Breast epithelium (tissue), 4 donors: ENCODE data around the gene ATP1B1. TPM values are rescaled to one million over a fixed set of nuclear protein-coding genes. Genes with fewer than 3 reads are reported as not detected.
"Not testable (repeated sequence)": the region's sequence is repeated elsewhere in the genome, so short reads cannot be mapped to it uniquely, and the experiment has no call there.

ENCODE experiments used
- DNase-seq, 2 donors: peaks; one replicate each; pipeline ENCODE4 v3.0.0-alpha.2; 2019; ENCODE audit warnings: low spot score in 2 of 2
- H3K27ac ChIP-seq, 2 donors: fragments of 200-600 bp; sonication (generic) in 1 of 2; one replicate each; pipeline ENCODE4 v1.5.1; 2016 to 2019; ENCODE audit warnings: mild to moderate bottlenecking in 1 of 2
- H3K27me3 ChIP-seq, 2 donors: fragments of 200-600 bp; sonication (generic) in 1 of 2; one replicate each; pipeline versions ENCODE4 v1.5.1 to v1.6.0; 2017 to 2019; ENCODE audit warnings: control low read depth in 1 of 2, mild to moderate bottlenecking in 1 of 2
- H3K36me3 ChIP-seq: fragments of 200-600 bp; one replicate; pipeline ENCODE4 v1.5.1; 2019
- H3K4me1 ChIP-seq, 2 donors: fragments of 200-600 bp; sonication (generic); one replicate each; pipeline ENCODE4 v1.5.1; 2016 to 2019; ENCODE audit warnings: control low read depth in 1 of 2
- H3K4me3 ChIP-seq, 3 donors: fragments of 200-600 bp; sonication (generic); 1 replicate in 2 of 3; 2 replicates in 1 of 3; pipeline ENCODE4 v1.5.1; 2016 to 2019; ENCODE audit warnings: mild to moderate bottlenecking in 3 of 3, moderate library complexity in 2 of 3
- H3K9me3 ChIP-seq, 2 donors: fragments of 200-600 bp; sonication (generic) in 1 of 2; one replicate each; pipeline ENCODE4 v1.5.1; 2016 to 2019; ENCODE audit warnings: control low read depth in 1 of 2
- POLR2A ChIP-seq: fragments of 450-650 bp; IDR thresholded peaks from one replicate; pipeline ENCODE4 v1.6.1; 2016; ENCODE audit warnings: antibody characterized with exemption, mild to moderate bottlenecking, moderate library complexity
- POLR2AphosphoS5 ChIP-seq, 3 donors: sonication (generic); formaldehyde crosslinking; IDR thresholded peaks; one replicate each; pipeline ENCODE4 v1.6.1; 2017; ENCODE audit warnings: antibody characterized with exemption in 3 of 3
- intact Hi-C: fragments of 100-400 bp; cut with DNase I; formaldehyde crosslinking; loops from one replicate; pipeline ENCODE4 v1.15.1; 2023; ENCODE audit warnings: low total_unique reads
- total RNA-seq, 3 donors: library from RNA; depleted of rRNA; stranded (reverse); fragments of >200 nt; gene quantifications; one replicate each; pipeline ENCODE4 v1.1.0, GENCODE V29; 2016
- TF ChIP-seq, protein P1 (sequence below), 3 donors: fragments of 450-650 bp; IDR thresholded peaks; one replicate each; pipeline ENCODE4 v1.5.1; 2016 to 2017; ENCODE audit warnings: antibody characterized with exemption in 3 of 3, mild to moderate bottlenecking in 3 of 3, moderate library complexity in 3 of 3

ATP1B1 gene
- total RNA-seq, 3 donors from 2014 or later: 21.8 to 173 (median 46.9) TPM

DNA sequence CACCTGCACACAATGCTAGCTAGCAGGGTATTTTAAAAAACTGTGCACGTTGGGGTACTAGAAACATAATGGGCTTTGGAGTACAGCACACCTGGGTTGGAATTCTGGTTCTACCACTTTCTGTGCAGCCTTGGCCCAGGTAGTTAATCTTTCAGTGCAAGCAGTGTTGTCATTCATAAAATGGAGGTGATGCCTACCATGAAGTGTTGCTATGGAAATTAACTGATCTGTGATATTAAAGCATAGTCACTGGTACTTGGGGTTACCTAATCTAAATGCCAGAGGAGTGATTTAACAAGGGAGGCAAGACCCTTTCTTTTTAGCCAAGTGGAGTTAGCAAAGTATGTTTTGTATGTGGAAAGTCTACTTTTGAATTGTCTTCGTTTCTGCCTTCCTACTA lies 18.0 kb downstream of the ATP1B1 start:
- Histone ChIP-seq H3K4me1 (no peaks in the 10 kb centered on the region), H3K27me3 (no peaks in the 10 kb centered on the region), H3K27ac (peak overlapping the region; percentile 30 to 52), H3K36me3 (no peaks in the 10 kb centered on the region), H3K4me3 (no peak overlapping the region), H3K9me3 (no peaks in the 10 kb centered on the region)
- intact Hi-C loops: no loop called here
- TF ChIP-seq, protein P1, sequence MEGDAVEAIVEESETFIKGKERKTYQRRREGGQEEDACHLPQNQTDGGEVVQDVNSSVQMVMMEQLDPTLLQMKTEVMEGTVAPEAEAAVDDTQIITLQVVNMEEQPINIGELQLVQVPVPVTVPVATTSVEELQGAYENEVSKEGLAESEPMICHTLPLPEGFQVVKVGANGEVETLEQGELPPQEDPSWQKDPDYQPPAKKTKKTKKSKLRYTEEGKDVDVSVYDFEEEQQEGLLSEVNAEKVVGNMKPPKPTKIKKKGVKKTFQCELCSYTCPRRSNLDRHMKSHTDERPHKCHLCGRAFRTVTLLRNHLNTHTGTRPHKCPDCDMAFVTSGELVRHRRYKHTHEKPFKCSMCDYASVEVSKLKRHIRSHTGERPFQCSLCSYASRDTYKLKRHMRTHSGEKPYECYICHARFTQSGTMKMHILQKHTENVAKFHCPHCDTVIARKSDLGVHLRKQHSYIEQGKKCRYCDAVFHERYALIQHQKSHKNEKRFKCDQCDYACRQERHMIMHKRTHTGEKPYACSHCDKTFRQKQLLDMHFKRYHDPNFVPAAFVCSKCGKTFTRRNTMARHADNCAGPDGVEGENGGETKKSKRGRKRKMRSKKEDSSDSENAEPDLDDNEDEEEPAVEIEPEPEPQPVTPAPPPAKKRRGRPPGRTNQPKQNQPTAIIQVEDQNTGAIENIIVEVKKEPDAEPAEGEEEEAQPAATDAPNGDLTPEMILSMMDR (IDR thresholded peaks at IDR 0.05): no peak
- TF ChIP-seq POLR2AphosphoS5 (IDR thresholded peaks at IDR 0.05) (no peak), POLR2A (no peak)
- no peak for DNase-seq

DNA sequence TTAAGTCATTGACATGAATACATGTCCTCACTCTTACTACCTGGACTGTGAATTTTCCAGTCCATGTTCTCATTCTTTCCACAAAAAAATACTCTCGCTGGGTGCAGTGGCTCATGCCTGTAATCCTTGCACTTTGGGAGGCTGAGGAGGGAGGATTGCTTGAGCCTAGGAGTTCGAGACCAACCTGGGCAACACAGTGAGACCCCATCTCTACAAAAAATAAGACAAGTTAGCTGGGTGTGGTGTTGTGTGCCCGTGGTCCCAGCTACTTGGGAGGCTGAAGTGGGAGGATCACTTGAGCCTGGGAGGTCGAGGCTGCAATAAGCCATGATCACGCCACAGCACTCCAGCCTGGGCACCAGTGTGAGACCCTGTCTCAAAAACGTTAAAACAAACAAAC lies 19.1 kb downstream of the ATP1B1 start:
- H3K4me1 ChIP-seq, H3K4me3 ChIP-seq, intact Hi-C loops, DNase-seq, H3K9me3 ChIP-seq, H3K27me3 ChIP-seq, H3K27ac ChIP-seq, H3K36me3 ChIP-seq: not testable (repeated sequence)

DNA sequence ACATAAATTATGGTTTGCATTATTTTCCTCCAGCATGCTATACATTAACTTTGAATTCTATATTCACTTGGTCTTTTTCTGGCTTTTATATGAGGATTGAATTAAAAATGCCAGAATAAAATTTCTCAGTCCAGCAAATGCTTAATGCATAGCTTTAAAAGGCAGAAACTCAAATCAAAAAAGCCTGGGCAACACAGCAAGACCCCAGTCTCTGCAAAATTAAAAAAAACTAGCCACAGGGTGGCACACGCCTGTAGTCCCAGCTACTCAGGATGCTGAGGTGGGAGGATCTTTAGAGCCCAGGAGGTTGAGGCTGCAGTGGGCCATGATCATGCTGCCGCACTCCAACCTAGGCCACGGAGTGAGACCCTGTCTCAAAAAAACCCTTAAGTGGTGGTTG lies 19.8 kb downstream of the ATP1B1 start:
- Histone ChIP-seq H3K9me3 (no peaks in the 10 kb centered on the region), H3K4me1 (no peaks in the 10 kb centered on the region), H3K27ac (no peak overlapping the region), H3K36me3 (no peaks in the 10 kb centered on the region), H3K4me3 (no peak overlapping the region), H3K27me3 (no peaks in the 10 kb centered on the region)
- no peak for DNase-seq
- TF ChIP-seq POLR2A (no peak), POLR2AphosphoS5 (IDR thresholded peaks at IDR 0.05) (no peak)
- TF ChIP-seq, protein P1 (IDR thresholded peaks at IDR 0.05): no peak
- intact Hi-C loops: no loop called here

DNA sequence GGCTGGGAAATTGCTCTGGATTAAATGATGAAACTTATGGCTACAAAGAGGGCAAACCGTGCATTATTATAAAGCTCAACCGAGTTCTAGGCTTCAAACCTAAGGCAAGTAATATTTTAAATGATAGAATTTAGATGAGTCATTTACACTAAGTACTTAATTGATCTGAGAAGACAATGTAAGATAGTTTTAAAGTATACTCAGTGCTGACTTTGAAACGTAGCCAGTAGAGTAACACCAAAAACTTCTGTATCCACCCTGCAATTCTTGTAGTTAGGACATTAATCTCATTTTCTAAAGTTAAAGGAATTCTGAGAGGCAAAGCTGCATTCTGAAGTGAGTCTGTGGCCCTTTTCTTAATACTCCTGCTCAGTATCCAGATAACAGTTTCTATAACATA lies 20.8 kb downstream of the ATP1B1 start:
- TF ChIP-seq POLR2AphosphoS5 (IDR thresholded peaks at IDR 0.05) (no peak), POLR2A (no peak)
- TF ChIP-seq, protein P1 (IDR thresholded peaks at IDR 0.05): no peak
- Histone ChIP-seq H3K4me3 (no peak overlapping the region), H3K9me3 (no peaks in the 10 kb centered on the region), H3K4me1 (no peaks in the 10 kb centered on the region), H3K27ac (no peak overlapping the region), H3K36me3 (no peaks in the 10 kb centered on the region), H3K27me3 (no peaks in the 10 kb centered on the region)
- DNase-seq: no peak
- intact Hi-C loops: no loop called here

DNA sequence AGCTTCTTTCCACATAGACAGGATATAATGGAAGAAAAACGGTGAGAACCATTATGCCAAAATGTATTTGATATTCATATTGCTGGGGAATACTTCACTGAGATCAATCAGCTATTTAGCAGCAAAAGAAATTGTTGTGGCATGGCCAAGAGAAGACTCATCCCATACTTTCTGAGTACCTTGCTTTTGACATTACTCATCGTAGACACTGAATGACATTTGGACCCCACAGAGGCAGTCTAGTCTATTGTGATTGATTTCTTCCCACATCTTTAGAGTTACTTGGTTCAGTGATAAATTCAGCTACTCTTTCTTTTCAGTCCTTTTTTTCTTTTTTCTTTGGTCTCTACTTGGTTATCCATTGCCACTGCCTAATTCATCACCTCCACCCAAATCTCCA lies 22.1 kb downstream of the ATP1B1 start:
- H3K4me1 ChIP-seq: no peaks in the 10 kb centered on the region
- no peaks in the 10 kb centered on the region for H3K36me3 ChIP-seq
- DNase-seq: no peak
- H3K27me3 ChIP-seq: no peaks in the 10 kb centered on the region
- no peak overlapping the region for H3K4me3 ChIP-seq
- no peak overlapping the region for H3K27ac ChIP-seq
- TF ChIP-seq, protein P1 (IDR thresholded peaks at IDR 0.05): no peak
- TF ChIP-seq POLR2AphosphoS5 (IDR thresholded peaks at IDR 0.05): no peak
- no peak for TF ChIP-seq POLR2A
- H3K9me3 ChIP-seq: no peaks in the 10 kb centered on the region
- intact Hi-C loops: no loop called here
